Stimulated activated CD4-positive, alpha-beta T cell treated with anti-CD3 and anti-CD28 coated beads, Interleukin-2, amount 100 ng/mL, for 48 hours (primary cell): ENCODE results near the gene RELT.

Experiments
- DNase-seq, 2 donors: peaks; one replicate each; pipeline ENCODE4 v3.0.0-alpha.2; 2020

RELT gene, protein sequence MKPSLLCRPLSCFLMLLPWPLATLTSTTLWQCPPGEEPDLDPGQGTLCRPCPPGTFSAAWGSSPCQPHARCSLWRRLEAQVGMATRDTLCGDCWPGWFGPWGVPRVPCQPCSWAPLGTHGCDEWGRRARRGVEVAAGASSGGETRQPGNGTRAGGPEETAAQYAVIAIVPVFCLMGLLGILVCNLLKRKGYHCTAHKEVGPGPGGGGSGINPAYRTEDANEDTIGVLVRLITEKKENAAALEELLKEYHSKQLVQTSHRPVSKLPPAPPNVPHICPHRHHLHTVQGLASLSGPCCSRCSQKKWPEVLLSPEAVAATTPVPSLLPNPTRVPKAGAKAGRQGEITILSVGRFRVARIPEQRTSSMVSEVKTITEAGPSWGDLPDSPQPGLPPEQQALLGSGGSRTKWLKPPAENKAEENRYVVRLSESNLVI

GRCh38 chr11:73376160-73376802 is at the start of gene RELT:
Gene RELT, plus strand, starts transcription at chr11:73376399. Its CDS starts 12,738 bp downstream, at chr11:73389137.
- peak; percentile 96 to 98 for DNase-seq

DNA sequence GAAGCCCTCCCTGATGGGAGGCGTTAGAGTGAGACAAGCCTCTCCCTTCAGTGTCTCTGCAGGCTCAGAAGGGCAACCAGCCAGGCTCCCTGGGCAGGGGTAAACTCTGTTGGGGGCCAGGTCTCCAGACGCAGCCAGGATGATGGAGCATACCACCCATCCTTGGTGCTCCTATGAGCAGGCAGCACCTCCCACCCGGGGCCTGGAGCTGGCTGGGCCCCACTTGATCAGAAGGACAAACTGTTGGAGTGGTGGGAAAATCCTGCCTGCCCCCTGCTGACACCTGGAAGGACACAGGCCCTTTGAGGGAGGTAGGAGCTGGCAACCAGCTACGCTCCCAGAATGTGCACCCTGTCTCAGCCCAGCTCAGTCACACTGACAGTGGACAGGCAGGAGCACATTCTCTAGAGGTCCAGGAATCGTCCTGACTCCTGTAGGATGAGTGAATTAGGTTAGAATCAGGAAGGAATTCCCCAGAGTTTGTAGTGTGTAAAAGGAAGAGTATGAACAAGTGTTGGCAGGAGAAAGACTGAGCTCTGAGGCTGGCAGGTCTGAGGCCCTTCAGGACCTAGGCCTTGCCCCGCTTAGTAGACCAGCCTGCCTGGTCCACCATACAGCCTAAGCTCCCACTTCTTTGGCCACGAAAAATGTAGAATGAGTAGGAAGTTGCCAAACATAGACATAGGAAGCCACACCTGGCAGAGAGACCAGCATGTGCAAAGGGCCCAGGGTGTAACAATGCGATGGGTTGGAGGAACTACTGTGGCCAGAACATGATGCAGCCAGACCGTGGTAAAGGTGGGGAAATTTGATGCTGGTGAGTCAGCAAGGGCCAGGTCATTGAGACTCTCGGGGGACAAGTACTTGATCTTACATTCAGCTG is 49.0 kb upstream of the RELT start:
- DNase-seq: no peak

- DNase-seq: no peak
These were observed 48.3 kb upstream of the RELT start for GRCh38 chr11:73327812-73328364.

GRCh38 chr11:73330569-73331093 is 45.6 kb upstream of the RELT start:
- no peak for DNase-seq

- DNase-seq: no peak
These were observed 44.9 kb upstream of the RELT start for GRCh38 chr11:73331138-73331916.

DNA sequence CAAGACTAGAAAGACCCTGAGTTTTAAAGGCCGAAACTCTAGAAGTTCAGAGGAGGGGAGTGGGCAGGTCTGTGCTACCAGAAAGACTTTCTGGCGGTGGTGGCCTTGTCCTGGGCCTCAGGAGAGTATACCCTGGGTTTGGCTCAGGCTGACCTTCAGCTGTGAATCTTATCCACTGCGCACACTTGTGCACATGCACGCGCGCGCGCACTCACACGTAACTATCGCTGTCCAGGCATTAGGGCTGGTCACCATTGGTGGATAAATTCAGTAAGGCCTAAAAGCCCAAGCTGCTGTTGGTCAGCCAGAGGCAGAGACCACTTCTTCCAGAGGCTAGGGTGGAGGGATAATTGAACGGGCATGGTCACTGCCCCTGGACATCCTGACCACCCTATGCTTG is 43.0 kb upstream of the RELT start:
- DNase-seq: no peak

- DNase-seq: no peak
These were observed 42.4 kb upstream of the RELT start for GRCh38 chr11:73333640-73334383.

DNA sequence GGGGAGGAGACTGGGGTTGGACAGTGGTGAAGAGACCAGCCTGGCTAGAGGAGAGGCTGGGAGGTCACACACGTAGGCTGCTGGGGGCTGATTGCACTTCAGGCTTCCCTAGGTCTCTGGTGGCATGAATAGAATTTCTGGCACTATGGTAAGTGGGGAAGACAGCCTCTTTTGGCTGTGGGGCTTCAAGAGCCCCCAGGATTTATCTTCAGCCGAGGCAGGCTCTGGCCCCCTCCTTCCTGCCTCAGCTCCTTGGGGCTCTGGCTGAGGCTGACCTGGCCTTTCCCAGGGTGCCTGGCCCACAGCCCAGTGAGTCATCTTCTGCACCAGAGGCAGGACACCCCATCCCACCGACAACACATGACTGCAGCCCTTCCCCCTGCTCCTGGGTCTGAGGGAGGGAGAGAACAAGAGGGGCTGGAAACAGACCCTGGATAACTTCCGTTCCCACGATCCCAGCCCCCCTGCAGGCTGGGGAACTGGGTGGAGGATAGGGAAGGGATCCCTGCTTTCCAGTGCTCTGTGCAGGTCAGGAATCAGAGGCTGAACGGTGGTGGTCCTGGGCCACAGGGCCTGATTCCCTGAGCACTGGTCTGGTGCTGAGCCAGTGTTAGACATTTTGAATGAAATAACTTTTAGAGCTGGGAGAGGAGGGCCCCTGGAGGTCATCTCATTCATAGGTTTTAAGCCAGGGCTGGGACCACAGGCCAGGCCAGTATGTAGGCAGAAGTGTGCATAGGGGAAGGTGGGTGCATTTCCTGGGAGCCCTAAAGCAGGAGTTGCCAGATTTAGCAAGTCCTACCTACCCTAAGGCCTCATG is 41.6 kb upstream of the RELT start:
- DNase-seq: no peak

GRCh38 chr11:73335204-73335923 is 40.8 kb upstream of the RELT start:
- DNase-seq: peak; percentile 81 to 82

- DNase-seq: no peak
These were observed 38.4 kb upstream of the RELT start for GRCh38 chr11:73337846-73338245.

GRCh38 chr11:73338279-73338678 is 37.9 kb upstream of the RELT start:
- DNase-seq: no peak

DNA sequence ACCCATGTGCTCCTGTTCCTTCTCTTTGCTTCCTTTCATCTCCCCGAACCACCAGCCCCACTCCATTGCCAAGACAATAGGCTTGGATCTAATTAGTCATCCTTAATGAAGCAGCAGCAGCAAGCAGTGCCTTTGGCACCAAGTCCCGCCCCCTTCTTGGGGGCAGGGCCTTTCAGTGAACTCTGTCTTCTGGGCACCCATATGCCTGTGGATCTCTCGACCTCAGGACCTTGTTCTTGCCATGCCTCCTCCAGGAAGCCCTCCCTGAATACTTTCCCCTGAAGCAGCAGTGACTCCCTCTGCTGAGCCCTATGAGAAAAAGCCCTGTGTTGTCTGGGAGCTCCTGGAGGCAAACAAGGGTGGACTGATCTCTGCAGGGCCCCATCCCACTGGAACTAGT is 36.0 kb upstream of the RELT start:
- DNase-seq: no peak

- DNase-seq: no peak
These were observed 33.6 kb upstream of the RELT start for GRCh38 chr11:73342633-73343032.

DNA sequence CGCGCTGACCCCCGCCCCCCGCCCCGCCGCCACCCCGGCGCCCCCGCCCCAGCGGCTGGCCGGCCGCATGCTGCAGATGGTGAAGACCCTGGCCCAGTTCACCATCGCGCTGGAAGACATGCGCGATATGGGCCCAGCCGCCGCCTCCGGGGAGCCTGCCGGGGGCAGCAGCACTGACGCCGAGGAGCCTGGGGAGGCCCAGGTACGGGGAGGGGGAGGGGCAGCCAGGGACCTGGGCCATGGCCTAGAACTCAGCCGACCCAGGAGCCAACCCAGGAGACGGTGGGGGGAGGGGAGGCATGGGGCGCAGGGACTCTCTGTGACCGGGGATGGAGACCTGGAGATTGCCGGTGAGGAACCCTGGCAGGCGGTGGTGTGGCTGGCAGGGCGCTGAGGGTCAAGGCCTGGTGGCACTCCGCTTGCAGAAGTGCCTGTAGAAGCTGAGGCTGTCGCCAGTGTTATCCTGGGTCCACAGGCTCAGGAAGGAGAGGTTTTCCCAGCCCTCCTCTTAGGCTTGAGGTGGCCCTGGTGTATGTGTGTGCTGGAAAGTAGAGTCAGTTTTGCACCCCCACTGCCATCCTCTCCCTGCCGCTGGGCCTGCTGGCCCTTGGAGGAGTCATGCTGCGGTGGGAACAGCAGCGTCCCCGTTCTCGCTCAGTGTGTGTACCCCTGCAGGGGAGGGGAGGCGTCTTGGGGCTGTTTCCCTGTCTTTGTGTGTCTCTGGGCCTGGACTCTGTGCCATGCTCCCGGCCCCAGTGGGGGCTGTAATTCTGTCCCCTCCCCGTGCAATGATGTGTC is 32.9 kb upstream of the RELT start:
- DNase-seq: no peak

DNA sequence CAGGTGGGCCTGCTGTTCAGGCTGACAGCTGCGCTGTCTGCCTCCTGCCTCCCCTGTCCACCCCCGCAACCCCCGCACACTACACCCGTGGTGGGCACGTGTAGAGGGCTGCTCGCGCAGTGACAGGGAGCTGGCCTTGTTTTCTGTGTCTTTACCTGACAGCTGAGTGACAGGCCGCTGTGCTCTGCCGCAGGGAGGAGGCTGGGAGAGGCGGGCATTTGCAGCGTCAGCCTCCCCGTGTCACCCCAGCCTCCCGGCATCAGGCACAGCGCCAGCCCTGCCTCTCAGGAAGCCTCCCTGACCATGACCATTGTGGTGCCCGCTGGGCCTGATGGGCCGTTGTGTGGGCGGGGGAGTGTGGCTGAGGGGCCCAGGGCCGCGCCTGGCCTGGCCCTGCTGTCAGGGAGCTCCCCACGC is 32.0 kb upstream of the RELT start:
- no peak for DNase-seq

- no peak for DNase-seq
These were observed 30.6 kb upstream of the RELT start for GRCh38 chr11:73345481-73346160.

DNA sequence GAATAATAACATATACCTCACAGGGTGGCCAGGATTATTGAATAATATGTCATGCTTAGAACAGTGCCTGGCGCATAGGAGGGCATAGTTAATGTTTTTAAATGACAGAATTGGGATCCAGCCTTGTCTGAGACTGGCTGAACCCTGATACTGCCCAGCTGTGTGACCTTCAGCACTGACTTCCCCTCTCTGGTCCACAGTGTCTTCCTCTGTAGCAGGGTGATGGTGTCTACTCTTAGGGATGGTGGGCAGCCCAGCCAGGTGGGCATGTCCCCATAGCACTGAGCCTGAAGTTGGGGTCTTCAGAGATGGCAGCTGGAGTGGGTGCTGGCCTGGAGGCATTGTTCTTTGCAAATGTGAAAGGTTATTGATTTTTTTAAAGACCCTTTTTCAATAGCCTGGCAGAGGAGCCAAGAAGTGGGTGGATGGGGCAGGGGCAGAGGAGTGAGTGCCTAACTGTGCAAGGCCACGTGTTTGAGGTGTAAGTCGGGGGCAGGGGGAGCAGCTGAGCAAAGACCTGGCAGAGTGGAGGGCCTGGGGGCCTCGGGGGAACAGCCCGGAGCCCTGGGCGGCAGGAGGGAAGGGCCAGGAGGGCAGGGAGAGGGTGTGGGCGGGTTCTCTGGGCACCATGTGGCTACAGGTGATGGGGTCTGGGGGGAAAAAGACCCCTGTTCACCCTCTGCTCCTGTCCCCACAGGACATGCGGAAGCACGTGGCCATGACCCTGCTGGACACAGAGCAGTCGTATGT is 29.8 kb upstream of the RELT start:
- DNase-seq: no peak
